NOMO-1 treated with DMSO at 0.1 percent for 48 hours (cell line): ENCODE results near the gene MAN1C1.
"Not testable (repeated sequence)": the region's sequence is repeated elsewhere in the genome, so short reads cannot be mapped to it uniquely, and the experiment has no call there.

Source experiments
- DNase-seq: peaks from one replicate; lab custom pipeline; 2025; ENCODE audit not compliant: unreplicated experiment; lab: John Stamatoyannopoulos, UW

Gene MAN1C1

DNA sequence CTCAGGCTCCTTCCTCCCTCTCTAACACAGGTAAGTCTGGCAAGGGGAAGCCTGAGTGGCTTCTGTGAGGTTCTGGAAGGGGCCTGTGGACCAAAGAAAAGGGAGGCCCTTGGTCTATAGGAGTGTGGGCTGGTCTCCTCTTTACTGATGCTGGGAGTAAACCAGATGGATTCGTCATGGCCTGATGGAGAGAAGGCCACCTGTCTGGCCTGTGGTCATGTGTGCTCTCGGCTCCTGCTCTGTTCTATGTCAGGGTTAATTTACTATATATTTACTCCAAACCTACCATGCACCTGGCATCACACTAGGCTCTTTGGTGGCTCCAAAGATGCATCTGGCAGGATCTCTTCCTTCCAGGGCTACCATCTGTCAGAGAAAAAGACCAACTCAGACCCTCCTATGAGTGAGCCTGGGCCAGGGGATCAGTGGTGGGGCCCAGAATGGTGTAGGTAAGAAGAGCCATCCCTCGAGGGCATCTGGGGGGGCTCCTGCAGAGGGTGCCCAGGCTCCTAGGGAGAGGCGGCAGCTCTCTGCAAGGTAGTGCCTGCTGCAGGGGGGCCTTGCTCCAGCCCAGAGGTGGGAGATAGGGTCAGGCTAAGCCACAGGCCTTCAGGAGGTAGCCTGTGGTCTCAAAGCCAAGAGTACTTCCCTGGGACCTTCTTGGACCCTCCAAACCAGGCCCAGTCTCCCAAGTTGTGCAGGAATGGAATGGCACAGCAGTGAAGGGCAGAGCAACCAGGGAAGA, 115.2 kb downstream of the MAN1C1 start:
- no peak for DNase-seq

DNA sequence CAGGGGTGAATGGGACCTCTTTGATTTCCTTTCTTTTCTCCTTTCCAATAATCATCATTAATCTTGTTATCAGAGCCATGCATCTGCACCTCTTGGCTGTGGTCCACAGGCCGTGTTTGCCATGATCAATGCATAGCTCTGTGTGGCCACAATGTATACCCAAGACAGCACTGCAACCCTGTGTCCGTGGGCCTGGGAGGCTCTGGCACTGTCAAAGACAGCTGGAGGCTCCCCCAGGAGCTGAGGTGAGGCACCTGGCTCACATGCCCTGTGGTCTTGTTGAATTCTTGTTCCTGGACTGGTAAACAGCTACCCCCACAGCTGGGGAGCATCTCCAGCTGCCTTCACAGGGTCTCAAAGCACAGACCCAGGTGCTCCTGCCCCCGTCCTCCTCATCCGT, 116.2 kb downstream of the MAN1C1 start:
- DNase-seq, result no peak

GRCh38 chr1:25733271-25733670, 116.7 kb downstream of the MAN1C1 start:
- no peak for DNase-seq

- DNase-seq, result not testable (repeated sequence)
Measured at GRCh38 chr1:25734991-25735390, 118.4 kb downstream of the MAN1C1 start.

GRCh38 chr1:25735956-25736529, 119.5 kb downstream of the MAN1C1 start:
- DNase-seq, result no peak

DNA sequence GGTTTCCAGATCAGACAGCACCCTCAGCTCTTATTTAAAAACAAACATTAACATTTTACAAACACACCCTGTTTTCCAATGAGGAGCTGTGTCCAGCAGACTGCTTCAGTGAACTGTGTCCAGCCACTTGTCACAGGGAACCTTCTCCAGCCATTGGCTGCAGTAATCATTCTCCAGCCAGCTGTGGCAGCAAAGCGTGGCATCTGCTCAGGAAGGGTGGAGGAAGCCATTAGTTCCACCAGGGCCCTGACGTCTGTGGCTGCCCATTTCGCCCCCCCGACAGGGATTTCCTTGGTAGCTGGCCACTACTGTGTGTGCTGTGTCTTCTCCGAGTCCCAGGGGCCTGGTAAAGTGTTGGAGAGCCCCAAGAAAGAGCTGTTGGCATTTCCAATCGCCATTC, 120.5 kb downstream of the MAN1C1 start:
- DNase-seq, result no peak

DNA sequence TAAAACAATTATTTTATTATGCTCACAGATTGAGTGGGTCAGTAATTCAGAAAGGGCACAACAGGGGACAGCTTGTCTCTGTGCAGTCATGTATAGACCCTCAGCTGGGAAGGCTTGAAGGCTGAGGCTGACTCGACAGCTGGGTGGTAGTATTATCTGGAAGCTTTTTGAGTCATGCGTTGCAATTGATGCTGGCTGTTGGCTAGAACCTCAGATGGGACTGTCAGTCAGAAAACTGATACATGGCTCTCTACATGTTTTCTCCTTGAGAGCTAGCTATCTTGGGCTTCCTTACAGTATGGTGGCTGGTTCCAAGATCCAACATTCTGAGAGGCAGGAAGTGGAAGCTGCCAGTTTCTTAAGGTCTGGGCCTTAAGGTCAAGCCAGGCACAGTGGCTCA, 121.9 kb downstream of the MAN1C1 start:
- DNase-seq, result no peak

GRCh38 chr1:25739341-25739740, 122.8 kb downstream of the MAN1C1 start:
- DNase-seq, result no peak

- DNase-seq, result no peak
Measured at GRCh38 chr1:25740071-25740470, 123.5 kb downstream of the MAN1C1 start.

- no peak for DNase-seq
Measured at GRCh38 chr1:25742316-25742715, 125.7 kb downstream of the MAN1C1 start.

- no peak for DNase-seq
Measured at GRCh38 chr1:25743164-25744139, 126.9 kb downstream of the MAN1C1 start.

DNA sequence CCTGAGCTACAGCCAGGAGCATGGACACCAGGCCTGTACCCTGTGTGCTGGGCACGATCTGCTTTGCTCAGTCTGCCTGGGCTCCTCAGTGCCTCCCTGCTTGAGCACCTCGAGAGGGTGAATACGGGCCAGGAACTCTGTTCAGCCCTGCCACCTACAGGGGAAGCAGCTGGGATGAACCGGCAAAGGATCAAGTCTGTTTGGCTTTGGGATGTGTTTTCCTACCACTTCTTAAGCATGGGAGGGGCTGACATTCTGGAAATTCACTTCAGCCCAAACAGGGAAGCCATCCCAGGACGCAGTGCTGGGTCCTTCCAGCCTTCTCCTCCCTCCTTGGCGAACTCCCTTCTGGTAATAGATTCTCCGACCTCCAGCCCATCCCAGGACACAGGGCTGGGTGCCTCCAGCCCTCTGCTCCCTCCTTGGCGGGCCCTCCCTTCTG, 127.6 kb downstream of the MAN1C1 start:
- DNase-seq, result no peak

GRCh38 chr1:25744636-25745425, 128.2 kb downstream of the MAN1C1 start:
- no peak for DNase-seq

DNA sequence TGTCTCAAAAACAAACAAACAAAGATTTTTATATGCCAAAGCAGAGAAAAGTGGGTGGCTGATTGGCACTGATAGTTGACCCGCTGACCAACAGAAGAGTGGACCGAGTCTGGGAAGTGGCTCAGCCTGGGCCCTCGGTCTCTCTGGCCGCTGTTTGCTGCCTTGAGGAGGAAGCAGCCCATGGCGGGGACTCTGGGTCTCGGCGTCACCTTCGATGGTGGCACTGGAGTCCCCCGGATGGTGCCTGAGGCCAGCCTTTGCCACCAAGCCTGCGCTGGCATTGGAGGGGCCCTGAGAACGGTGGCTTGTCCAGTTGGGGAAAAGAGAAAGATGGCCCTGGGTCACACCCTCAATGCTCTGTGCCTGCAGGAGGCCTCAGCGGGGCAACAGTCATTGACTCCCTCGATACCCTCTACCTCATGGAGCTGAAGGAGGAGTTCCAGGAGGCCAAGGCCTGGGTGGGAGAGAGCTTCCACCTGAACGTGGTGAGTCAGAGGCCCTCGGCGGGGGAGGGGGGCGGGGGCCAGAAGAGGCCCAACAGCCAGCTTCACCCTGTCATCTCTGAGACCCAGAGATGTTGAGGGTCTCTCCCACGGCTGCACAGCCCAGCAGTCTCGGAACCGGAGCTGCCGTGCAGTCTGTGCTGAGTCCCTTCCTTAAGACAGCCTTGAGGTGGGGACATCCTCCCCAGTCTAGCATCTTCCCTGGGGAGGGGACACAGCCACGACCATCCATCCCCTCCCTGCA, 129.9 kb downstream of the MAN1C1 start:
- no peak for DNase-seq

GRCh38 chr1:25747046-25747719, 130.6 kb downstream of the MAN1C1 start:
- DNase-seq, result no peak

- DNase-seq, result no peak
Measured at GRCh38 chr1:25748531-25749205, 132.1 kb downstream of the MAN1C1 start.

DNA sequence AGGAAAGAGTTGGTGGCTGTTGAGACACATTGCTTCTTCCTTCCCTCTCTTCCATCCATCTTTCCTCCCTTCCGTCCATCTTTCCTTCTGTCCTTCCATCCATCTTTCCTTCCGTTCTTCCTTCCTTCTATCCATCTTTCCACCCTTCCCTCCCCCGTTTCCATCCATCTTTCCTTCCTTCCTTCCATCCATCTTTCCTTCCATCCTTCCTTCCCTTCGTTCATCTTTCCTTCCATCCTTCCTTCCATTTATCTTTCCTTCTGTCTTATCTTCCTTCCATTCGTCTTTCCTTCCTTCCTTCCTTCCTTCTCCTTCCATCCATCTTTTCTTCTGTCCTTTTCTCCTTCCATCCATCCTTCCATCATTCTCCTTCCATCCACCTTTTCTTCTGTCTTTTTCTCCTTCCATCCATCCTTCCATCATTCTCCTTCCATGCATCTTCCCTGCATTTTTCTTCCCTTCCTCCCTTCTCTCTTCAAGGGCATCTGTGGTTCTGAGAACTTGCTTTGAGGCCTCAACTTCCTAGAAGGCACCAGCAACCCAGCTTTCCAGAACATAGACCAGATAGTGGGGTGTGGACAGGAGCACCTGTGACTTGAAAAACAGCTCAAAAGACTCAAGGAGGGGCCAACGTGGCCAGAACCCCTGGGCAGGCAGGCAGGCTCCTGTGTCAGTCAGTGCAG, 134.5 kb downstream of the MAN1C1 start:
- no peak for DNase-seq

GRCh38 chr1:25754470-25755181, 138.0 kb downstream of the MAN1C1 start:
- DNase-seq, result no peak
